GM12878 (cell line): ENCODE data around the gene KRTAP10-2.

Experiments
- FOXK2 ChIP-seq: fragments of 450-650 bp; IDR thresholded peaks from 2 replicates; pipeline ENCODE4 v1.6.1; 2017; ENCODE audit warnings: mild to moderate bottlenecking, moderate library complexity
- MEF2A ChIP-seq: IDR thresholded peaks from 2 replicates; pipeline ENCODE4 v1.6.1; 2011; ENCODE audit warnings: low read depth, mild to moderate bottlenecking, low read length, moderate library complexity; ENCODE audit not compliant: insufficient read depth
- POLR2A ChIP-seq: IDR thresholded peaks from 2 replicates; pipeline ENCODE4 v1.6.1; 2011; ENCODE audit warnings: low read depth, mild to moderate bottlenecking, low read length
- TF ChIP-seq, protein P1 (sequence below), 3 experiments: IDR thresholded peaks in 2 of 3; conservative IDR thresholded peaks in 1 of 3; 2 replicates each; pipeline ENCODE4 v1.5.1; 2011; ENCODE audit warnings: low read depth in 3 of 3, low read length in 3 of 3, mild to moderate bottlenecking in 3 of 3, control low read depth in 2 of 3, moderate library complexity in 2 of 3, inconsistent platforms in 1 of 3, mixed read lengths in 1 of 3; ENCODE audit not compliant: control insufficient read depth in 2 of 3, insufficient read depth in 1 of 3; ENCODE audit errors: extremely low read depth in 1 of 3
- TF ChIP-seq, protein P2 (sequence below): fragments of 450-650 bp; formaldehyde crosslinking; IDR thresholded peaks from 2 replicates; pipeline ENCODE4 v1.4.0; 2022; ENCODE audit warnings: mild to moderate bottlenecking, moderate library complexity
- TF ChIP-seq, protein P3 (sequence below): IDR thresholded peaks from 2 replicates; pipeline ENCODE4 v1.6.1; 2012; ENCODE audit warnings: low read depth, low read length, improper control_type of control experiment
- TF ChIP-seq, protein P4 (sequence below): IDR thresholded peaks from 2 replicates; pipeline ENCODE4 v1.6.1; 2011; ENCODE audit warnings: low read depth, low read length, improper control_type of control experiment, borderline replicate concordance
- TF ChIP-seq, protein P5 (sequence below): IDR thresholded peaks from 2 replicates; pipeline ENCODE4 v1.6.1; 2011; ENCODE audit warnings: borderline replicate concordance, low read depth, mild to moderate bottlenecking, moderate library complexity, mixed read lengths, low read length; ENCODE audit not compliant: insufficient read depth; ENCODE audit errors: extremely low read length

DNA sequence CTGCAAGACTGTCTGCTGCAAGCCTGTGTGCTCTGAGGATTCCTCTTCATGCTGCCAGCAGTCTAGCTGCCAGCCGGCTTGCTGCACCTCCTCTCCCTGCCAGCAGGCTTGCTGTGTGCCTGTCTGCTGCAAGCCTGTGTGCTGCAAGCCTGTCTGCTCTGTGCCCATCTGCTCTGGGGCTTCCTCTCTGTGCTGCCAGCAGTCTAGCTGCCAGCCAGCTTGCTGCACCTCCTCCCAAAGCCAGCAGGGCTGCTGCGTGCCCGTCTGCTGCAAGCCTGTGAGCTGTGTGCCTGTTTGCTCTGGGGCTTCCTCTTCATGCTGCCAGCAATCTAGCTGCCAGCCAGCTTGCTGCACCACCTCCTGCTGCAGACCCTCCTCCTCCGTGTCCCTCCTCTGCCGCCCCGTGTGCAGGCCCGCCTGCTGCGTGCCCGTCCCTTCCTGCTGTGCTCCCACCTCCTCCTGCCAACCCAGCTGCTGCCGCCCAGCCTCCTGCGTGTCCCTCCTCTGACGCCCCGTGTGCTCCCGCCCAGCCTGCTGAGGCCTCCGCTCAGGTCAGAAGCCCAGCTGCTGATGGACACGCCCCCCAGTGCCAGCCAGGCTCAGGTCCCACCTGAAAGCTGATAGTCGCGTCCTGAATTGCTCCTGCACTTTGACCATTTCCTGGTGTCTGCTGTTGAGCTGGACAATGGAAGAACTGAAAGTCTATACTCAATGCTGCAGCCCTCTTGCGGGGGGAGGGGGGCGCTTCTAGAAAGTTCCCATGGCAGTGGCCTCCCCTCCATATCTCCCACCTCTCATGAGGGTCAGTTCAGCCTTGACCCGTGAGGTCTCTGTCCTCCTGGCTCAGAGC lies 23.4 kb upstream of the KRTAP10-2 start:
- TF ChIP-seq POLR2A (no peak), FOXK2 (no peak), MEF2A (no peak)
- TF ChIP-seq, protein P1, sequence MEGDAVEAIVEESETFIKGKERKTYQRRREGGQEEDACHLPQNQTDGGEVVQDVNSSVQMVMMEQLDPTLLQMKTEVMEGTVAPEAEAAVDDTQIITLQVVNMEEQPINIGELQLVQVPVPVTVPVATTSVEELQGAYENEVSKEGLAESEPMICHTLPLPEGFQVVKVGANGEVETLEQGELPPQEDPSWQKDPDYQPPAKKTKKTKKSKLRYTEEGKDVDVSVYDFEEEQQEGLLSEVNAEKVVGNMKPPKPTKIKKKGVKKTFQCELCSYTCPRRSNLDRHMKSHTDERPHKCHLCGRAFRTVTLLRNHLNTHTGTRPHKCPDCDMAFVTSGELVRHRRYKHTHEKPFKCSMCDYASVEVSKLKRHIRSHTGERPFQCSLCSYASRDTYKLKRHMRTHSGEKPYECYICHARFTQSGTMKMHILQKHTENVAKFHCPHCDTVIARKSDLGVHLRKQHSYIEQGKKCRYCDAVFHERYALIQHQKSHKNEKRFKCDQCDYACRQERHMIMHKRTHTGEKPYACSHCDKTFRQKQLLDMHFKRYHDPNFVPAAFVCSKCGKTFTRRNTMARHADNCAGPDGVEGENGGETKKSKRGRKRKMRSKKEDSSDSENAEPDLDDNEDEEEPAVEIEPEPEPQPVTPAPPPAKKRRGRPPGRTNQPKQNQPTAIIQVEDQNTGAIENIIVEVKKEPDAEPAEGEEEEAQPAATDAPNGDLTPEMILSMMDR (IDR thresholded peaks at IDR 0.05 in 2 of 3, conservative IDR thresholded peaks at IDR 0.05 in 1 of 3; ENCODE audit: control insufficient read depth in 2 of 3, extremely low read depth in 1 of 3, insufficient read depth in 1 of 3, low read depth in 3 of 3, low read length in 3 of 3), result no peak
- TF ChIP-seq, protein P2, sequence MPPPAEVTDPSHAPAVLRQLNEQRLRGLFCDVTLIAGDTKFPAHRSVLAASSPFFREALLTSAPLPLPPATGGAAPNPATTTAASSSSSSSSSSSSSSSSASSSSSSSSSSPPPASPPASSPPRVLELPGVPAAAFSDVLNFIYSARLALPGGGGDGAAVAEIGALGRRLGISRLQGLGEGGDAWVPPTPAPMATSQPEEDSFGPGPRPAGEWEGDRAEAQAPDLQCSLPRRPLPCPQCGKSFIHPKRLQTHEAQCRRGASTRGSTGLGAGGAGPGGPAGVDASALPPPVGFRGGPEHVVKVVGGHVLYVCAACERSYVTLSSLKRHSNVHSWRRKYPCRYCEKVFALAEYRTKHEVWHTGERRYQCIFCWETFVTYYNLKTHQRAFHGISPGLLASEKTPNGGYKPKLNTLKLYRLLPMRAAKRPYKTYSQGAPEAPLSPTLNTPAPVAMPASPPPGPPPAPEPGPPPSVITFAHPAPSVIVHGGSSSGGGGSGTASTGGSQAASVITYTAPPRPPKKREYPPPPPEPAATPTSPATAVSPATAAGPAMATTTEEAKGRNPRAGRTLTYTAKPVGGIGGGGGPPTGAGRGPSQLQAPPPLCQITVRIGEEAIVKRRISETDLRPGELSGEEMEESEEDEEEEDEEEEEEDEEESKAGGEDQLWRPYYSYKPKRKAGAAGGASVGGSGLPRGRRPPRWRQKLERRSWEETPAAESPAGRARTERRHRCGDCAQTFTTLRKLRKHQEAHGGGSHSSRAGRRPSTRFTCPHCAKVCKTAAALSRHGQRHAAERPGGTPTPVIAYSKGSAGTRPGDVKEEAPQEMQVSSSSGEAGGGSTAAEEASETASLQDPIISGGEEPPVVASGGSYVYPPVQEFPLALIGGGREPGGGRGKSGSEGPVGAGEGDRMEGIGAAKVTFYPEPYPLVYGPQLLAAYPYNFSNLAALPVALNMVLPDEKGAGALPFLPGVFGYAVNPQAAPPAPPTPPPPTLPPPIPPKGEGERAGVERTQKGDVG (CRISPR knock-in tag), result no peak
- TF ChIP-seq, protein P3, sequence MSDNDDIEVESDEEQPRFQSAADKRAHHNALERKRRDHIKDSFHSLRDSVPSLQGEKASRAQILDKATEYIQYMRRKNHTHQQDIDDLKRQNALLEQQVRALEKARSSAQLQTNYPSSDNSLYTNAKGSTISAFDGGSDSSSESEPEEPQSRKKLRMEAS, result no peak
- TF ChIP-seq, protein P4, sequence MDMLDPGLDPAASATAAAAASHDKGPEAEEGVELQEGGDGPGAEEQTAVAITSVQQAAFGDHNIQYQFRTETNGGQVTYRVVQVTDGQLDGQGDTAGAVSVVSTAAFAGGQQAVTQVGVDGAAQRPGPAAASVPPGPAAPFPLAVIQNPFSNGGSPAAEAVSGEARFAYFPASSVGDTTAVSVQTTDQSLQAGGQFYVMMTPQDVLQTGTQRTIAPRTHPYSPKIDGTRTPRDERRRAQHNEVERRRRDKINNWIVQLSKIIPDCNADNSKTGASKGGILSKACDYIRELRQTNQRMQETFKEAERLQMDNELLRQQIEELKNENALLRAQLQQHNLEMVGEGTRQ, result no peak
- TF ChIP-seq, protein P5, sequence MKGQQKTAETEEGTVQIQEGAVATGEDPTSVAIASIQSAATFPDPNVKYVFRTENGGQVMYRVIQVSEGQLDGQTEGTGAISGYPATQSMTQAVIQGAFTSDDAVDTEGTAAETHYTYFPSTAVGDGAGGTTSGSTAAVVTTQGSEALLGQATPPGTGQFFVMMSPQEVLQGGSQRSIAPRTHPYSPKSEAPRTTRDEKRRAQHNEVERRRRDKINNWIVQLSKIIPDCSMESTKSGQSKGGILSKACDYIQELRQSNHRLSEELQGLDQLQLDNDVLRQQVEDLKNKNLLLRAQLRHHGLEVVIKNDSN, result no peak
